ENCODE data around the gene CCND1. TPM values are rescaled to one million over a fixed set of nuclear protein-coding genes. Genes with fewer than 3 reads are reported as not detected.

CCND1 gene
- total and polyA plus RNA-seq, 12 donors = 11.4 to 292 (median 173) TPM

- intact Hi-C loops (cut with DNase I) = loop anchor here in 2 of 10 donors (5.0 kb wide), 1 partner anchor 573 kb away; no protein-coding TSS in a partner anchor
These were observed 34.1 kb downstream of the CCND1 start, which contains the start of gene LTO1 for GRCh38 chr11:69674886-69675714. LTO1 (minus strand) TSS chr11:69675353; CDS start chr11:69675239, 114 bp downstream.

GRCh38 chr11:69677749-69678148, 36.8 kb downstream of the CCND1 start:
- Histone ChIP-seq H3K27ac (no peak overlapping the region), H3K27me3 (no peaks in the 10 kb centered on the region), H3K9me3 (peaks cover 0 to under 1% (median 0%) of the 10 kb centered on the region in 11 donors), H3K36me3 (peaks cover 0 to 7% (median 0%) of the 10 kb centered on the region in 9 donors), H3K4me1 (peaks cover 0 to 25% (median 18%) of the 10 kb centered on the region in 9 donors), H3K4me3 (no peak overlapping the region)
- 52 to 75% methylated on average over 2 of the region's 2 CpGs for WGBS, 2 donors
- TF ChIP-seq CTCF (IDR thresholded peaks at IDR 0.05) = no peak
- intact Hi-C loops (cut with DNase I) = no loop called here
- ATAC-seq = no peak
- DNase-seq = no peak

More at GRCh38 chr11:69674886-69675714, 34.1 kb downstream of the CCND1 start, which contains the start of gene LTO1:
- 2 to 3% methylated on average over 68 to 72 of the region's 72 CpGs for WGBS, 2 donors
- Histone ChIP-seq H3K4me1 (peaks cover 2 to 36% (median 26%) of the 10 kb centered on the region in 9 donors), H3K36me3 (peaks cover 0 to 34% (median 12%) of the 10 kb centered on the region in 9 donors), H3K9me3 (no peaks in the 10 kb centered on the region), H3K27ac (peak within 1 kb of the TSS; percentile 27 to 94 (median 86)), H3K4me3 (peak within 1 kb of the TSS; percentile 48 to 100 (median 92)), H3K27me3 (no peaks in the 10 kb centered on the region)
- ATAC-seq (peak; percentile 98 to 100 (median 99)), DNase-seq (peak; percentile 96 to 98)
- TF ChIP-seq CTCF (IDR thresholded peaks at IDR 0.05) = no peak

GRCh38 chr11:69680688-69681087, 39.7 kb downstream of the CCND1 start:
- WGBS, 2 donors = 95 to 96% methylated on average over 5 of the region's 5 CpGs
- no peak for DNase-seq
- no peak overlapping the region for H3K27ac ChIP-seq

More at GRCh38 chr11:69680688-69681087, 39.7 kb downstream of the CCND1 start:
- Histone ChIP-seq H3K27me3 (peaks cover 0 to 11% (median 5%) of the 10 kb centered on the region in 7 donors), H3K9me3 (peaks cover 0 to 4% (median 0%) of the 10 kb centered on the region in 11 donors), H3K4me1 (peaks cover 0 to 3% (median 2%) of the 10 kb centered on the region in 9 donors), H3K36me3 (no peaks in the 10 kb centered on the region), H3K4me3 (no peak overlapping the region)
- intact Hi-C loops (cut with DNase I) = no loop called here
- no peak for ATAC-seq
- TF ChIP-seq CTCF (IDR thresholded peaks at IDR 0.05) = no peak
